ENCODE measurements around the gene PHF21A.

DNA sequence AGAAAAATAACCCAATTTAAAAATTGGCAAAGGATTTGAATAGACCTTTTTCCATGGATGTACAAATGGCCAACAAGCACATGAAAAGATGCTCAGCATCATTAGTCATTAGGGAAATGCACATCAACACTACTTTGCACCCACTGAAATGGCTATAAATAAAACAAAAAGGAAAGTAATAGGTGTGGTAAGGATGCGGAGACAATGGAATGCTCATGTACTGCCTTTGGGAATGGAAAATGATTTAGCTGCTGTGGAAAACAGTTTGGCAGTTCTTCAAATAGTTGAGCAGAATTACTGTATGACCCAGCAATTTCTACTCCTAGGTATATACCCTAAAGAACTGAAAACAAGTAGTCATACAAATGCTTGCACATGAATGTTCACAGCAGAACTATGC lies 161.4 kb downstream of the PHF21A start:
- TF ChIP-seq CTCF (IDR thresholded peaks at IDR 0.05) (no peak), POLR2A (IDR thresholded peaks at IDR 0.05) (no peak)
